OCI-LY1 (cell line): ENCODE data around the gene DLGAP4.

Source experiments
- EZH2 ChIP-seq: fragments of 200-600 bp; sonication (generic), shearing (Covaris generic); IDR thresholded peaks from 2 replicates; pipeline ENCODE4 v1.8.0; 2017; ENCODE audit warnings: borderline replicate concordance, mixed run types, mild to moderate bottlenecking, antibody characterized with exemption, low read length, moderate library complexity, mixed read lengths
- TF ChIP-seq, protein P1 (sequence below): fragments of 200-600 bp; sonication (generic), shearing (Covaris generic); IDR thresholded peaks from 2 replicates; pipeline ENCODE4 v1.5.1; 2017; ENCODE audit warnings: mild to moderate bottlenecking, antibody characterized with exemption, low read length, moderate library complexity, mixed read lengths

GRCh38 chr20:36468149-36469000 is 162.2 kb downstream of the DLGAP4 start:
- TF ChIP-seq, protein P1, sequence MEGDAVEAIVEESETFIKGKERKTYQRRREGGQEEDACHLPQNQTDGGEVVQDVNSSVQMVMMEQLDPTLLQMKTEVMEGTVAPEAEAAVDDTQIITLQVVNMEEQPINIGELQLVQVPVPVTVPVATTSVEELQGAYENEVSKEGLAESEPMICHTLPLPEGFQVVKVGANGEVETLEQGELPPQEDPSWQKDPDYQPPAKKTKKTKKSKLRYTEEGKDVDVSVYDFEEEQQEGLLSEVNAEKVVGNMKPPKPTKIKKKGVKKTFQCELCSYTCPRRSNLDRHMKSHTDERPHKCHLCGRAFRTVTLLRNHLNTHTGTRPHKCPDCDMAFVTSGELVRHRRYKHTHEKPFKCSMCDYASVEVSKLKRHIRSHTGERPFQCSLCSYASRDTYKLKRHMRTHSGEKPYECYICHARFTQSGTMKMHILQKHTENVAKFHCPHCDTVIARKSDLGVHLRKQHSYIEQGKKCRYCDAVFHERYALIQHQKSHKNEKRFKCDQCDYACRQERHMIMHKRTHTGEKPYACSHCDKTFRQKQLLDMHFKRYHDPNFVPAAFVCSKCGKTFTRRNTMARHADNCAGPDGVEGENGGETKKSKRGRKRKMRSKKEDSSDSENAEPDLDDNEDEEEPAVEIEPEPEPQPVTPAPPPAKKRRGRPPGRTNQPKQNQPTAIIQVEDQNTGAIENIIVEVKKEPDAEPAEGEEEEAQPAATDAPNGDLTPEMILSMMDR, result no peak
- no peak for TF ChIP-seq EZH2
